HepG2 (cell line): ENCODE data around the gene CHMP6. TPM values are rescaled to one million over a fixed set of nuclear protein-coding genes. Genes with fewer than 3 reads are reported as not detected.

Experiments
- BHLHE40 ChIP-seq: IDR thresholded peaks from 2 replicates; pipeline ENCODE4 v1.6.1; 2011; ENCODE audit warnings: low read length, improper control_type of control experiment
- CSRNP2 ChIP-seq: sonication (generic); formaldehyde crosslinking; conservative IDR thresholded peaks from 2 replicates; pipeline ENCODE4 v1.8.0; 2022; ENCODE audit warnings: low read depth, missing genetic modification reagents
- DRAP1 ChIP-seq: IDR thresholded peaks from 2 replicates; pipeline ENCODE4 v1.6.1; 2016; ENCODE audit warnings: missing genetic modification reagents, missing compliant biosample characterization
- EEA1 ChIP-seq: sonication (generic); formaldehyde crosslinking; IDR thresholded peaks from 2 replicates; pipeline ENCODE4 v1.5.1; 2020; ENCODE audit warnings: mild to moderate bottlenecking, missing genetic modification reagents, borderline replicate concordance
- HNRNPL ChIP-seq: fragments of 200-400 bp; formaldehyde crosslinking; IDR thresholded peaks from 2 replicates; pipeline ENCODE4 v1.6.1; 2017; ENCODE audit warnings: mild to moderate bottlenecking, low read depth, low read length
- HNRNPLL ChIP-seq: fragments of 200-400 bp; formaldehyde crosslinking; IDR thresholded peaks from 2 replicates; pipeline ENCODE4 v1.6.1; 2017; ENCODE audit warnings: mild to moderate bottlenecking, low read depth, low read length; ENCODE audit not compliant: poor library complexity, severe bottlenecking
- NR0B2 ChIP-seq: sonication (generic); formaldehyde crosslinking; IDR thresholded peaks from 2 replicates; pipeline ENCODE4 v1.4.0; 2020; ENCODE audit warnings: mild to moderate bottlenecking, missing genetic modification reagents
- RFX3 ChIP-seq: IDR thresholded peaks from 2 replicates; pipeline ENCODE4 v1.6.1; 2016; ENCODE audit warnings: missing biosample characterization, missing genetic modification reagents
- SP2 ChIP-seq: sonication (generic); formaldehyde crosslinking; IDR thresholded peaks from 2 replicates; pipeline ENCODE4 v1.5.1; 2020; ENCODE audit warnings: mild to moderate bottlenecking, missing genetic modification reagents
- TERF1 ChIP-seq: sonication (generic); formaldehyde crosslinking; IDR thresholded peaks from 2 replicates; pipeline ENCODE4 v1.8.0; 2022; ENCODE audit warnings: mild to moderate bottlenecking, missing genetic modification reagents, moderate library complexity
- ZBTB38 ChIP-seq: sonication (generic); formaldehyde crosslinking; IDR thresholded peaks from 2 replicates; pipeline ENCODE4 v1.5.1; 2020; ENCODE audit warnings: mild to moderate bottlenecking, missing genetic modification reagents
- ZFP36L1 ChIP-seq: sonication (generic); formaldehyde crosslinking; IDR thresholded peaks from 2 replicates; pipeline ENCODE4 v1.8.0; 2022; ENCODE audit warnings: mild to moderate bottlenecking, missing genetic modification reagents, moderate library complexity
- ZNF10 ChIP-seq: sonication (generic); formaldehyde crosslinking; IDR thresholded peaks from 2 replicates; pipeline ENCODE4 v1.4.0; 2020; ENCODE audit warnings: mild to moderate bottlenecking, low read depth, missing genetic modification reagents, borderline replicate concordance
- ZNF318 ChIP-seq: sonication (generic); formaldehyde crosslinking; IDR thresholded peaks from 2 replicates; pipeline ENCODE4 v1.4.0; 2020; ENCODE audit warnings: mild to moderate bottlenecking, missing genetic modification reagents
- ZNF343 ChIP-seq: sonication (generic); formaldehyde crosslinking; IDR thresholded peaks from 2 replicates; pipeline ENCODE4 v1.4.0; 2020; ENCODE audit warnings: mild to moderate bottlenecking, missing genetic modification reagents
- ZNF552 ChIP-seq: sonication (generic); formaldehyde crosslinking; IDR thresholded peaks from 2 replicates; pipeline ENCODE4 v1.9.0; 2022; ENCODE audit warnings: missing genetic modification reagents, mild to moderate bottlenecking, borderline replicate concordance
- ZNF652 ChIP-seq: IDR thresholded peaks from 2 replicates; pipeline ENCODE4 v1.6.1; 2016; ENCODE audit warnings: low read depth, borderline replicate concordance
- ZNF83 ChIP-seq: sonication (generic); formaldehyde crosslinking; IDR thresholded peaks from 2 replicates; pipeline ENCODE4 v1.4.0; 2020; ENCODE audit warnings: missing genetic modification reagents, mild to moderate bottlenecking, borderline replicate concordance
- polyA plus RNA-seq, 8 experiments: library from polyadenylated mRNA; depleted of rRNA in 3 of 8; stranded (reverse) in 7 of 8; unstranded in 1 of 8; fragments of >200 nt; fragmentation: Illumina TruSeq in 4 of 8; extraction: Trizol in 4 of 8; gene quantifications; 2 replicates each; pipeline versions ENCODE4 v1.2.1 to v1.2.3, GENCODE V29; 2011 to 2016; ENCODE audit warnings: low read depth in 4 of 8, missing spikeins in 1 of 8, mixed read lengths in 1 of 8; ENCODE audit not compliant: insufficient read depth in 1 of 8
- total RNA-seq, 5 experiments: library from RNA; depleted of rRNA; stranded (reverse); fragments of >200 nt; fragmentation: Illumina TruSeq; extraction: Trizol; gene quantifications; 2 replicates each; pipeline ENCODE4 v1.2.3, GENCODE V29; 2016; ENCODE audit warnings: low read depth in 1 of 5

The CHMP6 gene
- total and polyA plus RNA-seq, 2 of the 13 experiments (the other 11 are each of a cell fraction or from before 2014, with no cell fraction given), result 11.1 to 24.2 TPM

- TF ChIP-seq CSRNP2 (CRISPR knock-in tag), result no peak
- TF ChIP-seq HNRNPLL, result no peak
- TF ChIP-seq RFX3, result no peak
- no peak for TF ChIP-seq ZBTB38 (CRISPR knock-in tag)
- no peak for TF ChIP-seq ZNF10 (CRISPR knock-in tag)
- no peak for TF ChIP-seq NR0B2
- 0 out of 2 replicates have a peak, but pooled peaks have one; percentile 13 for TF ChIP-seq BHLHE40
- TF ChIP-seq ZNF552, result no peak
- TF ChIP-seq ZFP36L1, result 0 out of 2 replicates have a peak, but pooled peaks have one; percentile 48
- TF ChIP-seq ZNF83, result no peak
- TF ChIP-seq HNRNPL, result no peak
- TF ChIP-seq ZNF318 (CRISPR knock-in tag), result no peak
- no peak for TF ChIP-seq ZNF652 (CRISPR knock-in tag)
- TF ChIP-seq SP2, result no peak
- no peak for TF ChIP-seq TERF1 (CRISPR knock-in tag)
- no peak for TF ChIP-seq DRAP1 (CRISPR knock-in tag)
- no peak for TF ChIP-seq ZNF343 (CRISPR knock-in tag)
- no peak for TF ChIP-seq EEA1 (CRISPR knock-in tag)
Measured at GRCh38 chr17:81025065-81025740, 33.6 kb downstream of the CHMP6 start (continued).
